ENCODE data around the gene MYT1.

- TF ChIP-seq JUND (IDR thresholded peaks at IDR 0.05) (no peak), CTCF (IDR thresholded peaks at IDR 0.05 in 2 of 3, conservative IDR thresholded peaks at IDR 0.05 in 1 of 3; ENCODE audit: borderline replicate concordance in 1 of 3, insufficient read depth in 1 of 3, low read depth in 2 of 3, low read length in 2 of 3) (no peak), EZH2 (IDR thresholded peaks at IDR 0.05) (no peak), POLR2A (IDR thresholded peaks at IDR 0.05; ENCODE audit: borderline replicate concordance, extremely low read depth, insufficient read depth, insufficient read length) (no peak), ZNF274 (IDR thresholded peaks at IDR 0.05; ENCODE audit: low read depth, low read length) (no peak), REST (IDR thresholded peaks at IDR 0.05; ENCODE audit: low read depth) (no peak), EGR1 (IDR thresholded peaks at IDR 0.05; ENCODE audit: low read depth) (no peak), TCF7L2 (IDR thresholded peaks at IDR 0.05; ENCODE audit: borderline replicate concordance, extremely low read depth, insufficient read depth, insufficient read length) (no peak), EZH2phosphoT487 (IDR thresholded peaks at IDR 0.05; ENCODE audit: borderline replicate concordance) (no peak)
Observed at GRCh38 chr20:64222851-64223525, 58.7 kb downstream of the MYT1 start.

Data from HCT116 (cell line).